Body of pancreas (tissue), 4 donors: ENCODE data around the gene GLMN. TPM values are rescaled to one million over a fixed set of nuclear protein-coding genes. Genes with fewer than 3 reads are reported as not detected.

ENCODE experiments used
- ATAC-seq: fragments of 150-250 bp; one replicate; pipeline ENCODE4 v1.9.1; 2016
- DNase-seq, 4 donors: peaks; one replicate each; pipeline ENCODE4 v3.0.0-alpha.2; 2019
- H3K27ac ChIP-seq, 4 donors: fragments of 200-600 bp; sonication (generic); 1 replicate in 3 of 4; 2 replicates in 1 of 4; pipeline versions ENCODE4 v1.5.1 to v1.6.1; 2016 to 2019; ENCODE audit warnings: mild to moderate bottlenecking in 1 of 4, mixed read lengths in 1 of 4, moderate library complexity in 1 of 4
- H3K27me3 ChIP-seq, 2 donors: fragments of 200-600 bp; sonication (generic); one replicate each; pipeline ENCODE4 v1.6.0; 2016; ENCODE audit warnings: mild to moderate bottlenecking in 1 of 2
- H3K36me3 ChIP-seq, 2 donors: fragments of 200-600 bp; sonication (generic); replicated peaks in 1 of 2; 2 replicates each; pipeline ENCODE4 v1.5.1; 2016; ENCODE audit warnings: low read depth in 2 of 2; ENCODE audit not compliant: insufficient read depth in 1 of 2
- H3K4me1 ChIP-seq: fragments of 200-600 bp; sonication (generic); one replicate; pipeline ENCODE4 v1.6.0; 2016
- H3K4me3 ChIP-seq, 2 donors: fragments of 200-600 bp; sonication (generic); 1 replicate in 1 of 2; 2 replicates in 1 of 2; pipeline ENCODE4 v1.5.1; 2016 to 2019
- H3K9me3 ChIP-seq, 3 donors: fragments of 200-600 bp; sonication (generic); 1 replicate in 2 of 3; 2 replicates in 1 of 3; pipeline ENCODE4 v1.5.1; 2016
- POLR2A ChIP-seq, 3 donors: fragments of 450-650 bp; IDR thresholded peaks; one replicate each; pipeline ENCODE4 v1.6.1; 2016; ENCODE audit warnings: antibody characterized with exemption in 3 of 3, mild to moderate bottlenecking in 2 of 3
- WGBS, 2 donors: methylation state at CpG; one replicate each; pipeline ENCODE4 v1.1.5; 2017; 5-methylcytosine and 5-hydroxymethylcytosine counted together
- intact Hi-C: fragments of 100-400 bp; cut with DNase I; formaldehyde crosslinking; loops from one replicate; pipeline ENCODE4 v1.15.1; 2023
- total RNA-seq, 2 donors: library from RNA; depleted of rRNA; stranded (reverse); fragments of >200 nt; gene quantifications; one replicate each; pipeline ENCODE4 v1.1.0, GENCODE V29; 2016
- TF ChIP-seq, protein P1 (sequence below), 7 experiments: fragments of 450-650 bp in 4 of 7; fragments of 200-600 bp in 3 of 7; sonication (generic) in 3 of 7; IDR thresholded peaks; one replicate each; pipeline ENCODE4 v1.5.1; 2016 to 2019; ENCODE audit warnings: antibody characterized with exemption in 7 of 7

GLMN gene
- total RNA-seq, 2 donors from 2014 or later = 3.6 to 4.7 TPM

DNA sequence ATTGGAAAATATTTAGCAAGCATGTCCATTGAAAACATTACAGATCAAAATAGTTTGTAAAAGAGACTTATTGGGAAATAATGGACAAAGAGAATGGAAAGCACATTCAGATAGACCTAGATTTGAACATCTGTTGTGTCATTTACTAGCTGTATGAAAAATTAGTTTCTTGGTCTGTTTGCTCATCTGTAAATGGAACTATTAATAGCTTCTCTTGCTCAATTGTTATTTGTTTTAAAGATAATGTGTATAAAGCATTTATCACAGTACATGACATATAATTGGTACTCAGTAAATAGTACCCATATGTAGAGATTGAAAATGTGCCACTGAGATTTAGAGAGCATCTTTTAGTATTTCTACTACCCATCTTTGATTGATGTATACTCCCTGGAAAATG is 26.0 kb upstream of the GLMN start:
- intact Hi-C loops = no loop called here
- Histone ChIP-seq H3K27ac (no peak overlapping the region), H3K36me3 (peaks cover 3 to 4% of the 10 kb centered on the region in 2 donors), H3K4me3 (no peak overlapping the region), H3K27me3 (no peaks in the 10 kb centered on the region), H3K9me3 (peaks cover 0 to 8% (median 0%) of the 10 kb centered on the region in 3 donors), H3K4me1 (no peaks in the 10 kb centered on the region)
- TF ChIP-seq POLR2A (IDR thresholded peaks at IDR 0.05) = no peak
- TF ChIP-seq, protein P1, sequence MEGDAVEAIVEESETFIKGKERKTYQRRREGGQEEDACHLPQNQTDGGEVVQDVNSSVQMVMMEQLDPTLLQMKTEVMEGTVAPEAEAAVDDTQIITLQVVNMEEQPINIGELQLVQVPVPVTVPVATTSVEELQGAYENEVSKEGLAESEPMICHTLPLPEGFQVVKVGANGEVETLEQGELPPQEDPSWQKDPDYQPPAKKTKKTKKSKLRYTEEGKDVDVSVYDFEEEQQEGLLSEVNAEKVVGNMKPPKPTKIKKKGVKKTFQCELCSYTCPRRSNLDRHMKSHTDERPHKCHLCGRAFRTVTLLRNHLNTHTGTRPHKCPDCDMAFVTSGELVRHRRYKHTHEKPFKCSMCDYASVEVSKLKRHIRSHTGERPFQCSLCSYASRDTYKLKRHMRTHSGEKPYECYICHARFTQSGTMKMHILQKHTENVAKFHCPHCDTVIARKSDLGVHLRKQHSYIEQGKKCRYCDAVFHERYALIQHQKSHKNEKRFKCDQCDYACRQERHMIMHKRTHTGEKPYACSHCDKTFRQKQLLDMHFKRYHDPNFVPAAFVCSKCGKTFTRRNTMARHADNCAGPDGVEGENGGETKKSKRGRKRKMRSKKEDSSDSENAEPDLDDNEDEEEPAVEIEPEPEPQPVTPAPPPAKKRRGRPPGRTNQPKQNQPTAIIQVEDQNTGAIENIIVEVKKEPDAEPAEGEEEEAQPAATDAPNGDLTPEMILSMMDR (IDR thresholded peaks at IDR 0.05) = no peak
- DNase-seq (no peak), ATAC-seq (no peak)

DNA sequence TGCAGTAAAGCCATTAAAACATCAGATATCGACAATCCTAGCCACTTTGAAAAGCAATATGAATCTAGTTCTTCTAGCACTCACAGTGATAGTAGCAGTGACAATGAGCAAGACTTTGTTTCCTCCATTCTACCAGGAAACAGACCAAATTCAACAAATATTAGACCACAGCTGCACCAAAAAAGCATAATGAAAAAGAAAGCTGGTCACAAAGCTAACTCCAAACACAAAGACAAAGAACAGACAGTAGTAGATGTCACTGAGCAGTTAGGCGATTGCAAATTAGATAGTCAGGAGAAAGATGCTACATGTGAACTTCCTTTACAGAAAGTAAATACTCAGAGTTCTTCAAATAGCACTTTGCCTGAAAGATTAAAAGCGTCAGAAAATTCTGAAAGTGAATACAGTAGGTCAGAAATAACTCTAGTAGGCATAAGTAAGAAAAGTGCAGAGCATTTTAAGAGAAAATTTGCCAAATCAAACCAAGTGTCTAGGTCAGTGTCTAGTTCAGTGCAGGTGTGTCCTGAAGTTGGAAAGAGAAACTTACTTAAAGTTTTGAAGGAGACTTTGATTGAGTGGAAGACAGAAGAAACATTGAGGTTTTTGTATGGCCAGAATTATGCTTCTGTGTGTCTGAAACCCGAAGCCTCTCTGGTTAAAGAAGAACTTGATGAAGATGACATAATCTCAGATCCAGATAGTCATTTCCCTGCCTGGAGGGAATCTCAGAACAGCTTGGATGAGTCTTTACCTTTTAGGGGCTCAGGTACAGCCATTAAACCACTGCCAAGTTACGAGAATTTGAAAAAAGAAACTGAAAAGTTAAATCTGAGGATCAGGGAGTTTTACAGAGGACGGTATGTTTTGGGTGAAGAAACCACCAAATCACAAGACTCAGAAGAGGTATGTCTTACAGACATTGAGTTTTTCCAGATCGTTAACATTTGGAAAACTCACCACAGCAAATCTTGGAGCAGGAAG is 25.0 kb upstream of the GLMN start:
- H3K27ac ChIP-seq = no peak overlapping the region
- WGBS, 2 donors = 90 to 93% methylated on average over 7 of the region's 7 CpGs
- intact Hi-C loops = no loop called here
- no peak overlapping the region for H3K4me3 ChIP-seq
- H3K36me3 ChIP-seq = peaks cover 3 to 4% of the 10 kb centered on the region in 2 donors
- TF ChIP-seq POLR2A (IDR thresholded peaks at IDR 0.05) = no peak
- TF ChIP-seq, protein P1 (IDR thresholded peaks at IDR 0.05) = no peak
- ATAC-seq (no peak), DNase-seq (no peak)
- H3K4me1 ChIP-seq = no peaks in the 10 kb centered on the region
- no peaks in the 10 kb centered on the region for H3K27me3 ChIP-seq
- peaks cover 0 to 8% (median 0%) of the 10 kb centered on the region in 3 donors for H3K9me3 ChIP-seq

DNA sequence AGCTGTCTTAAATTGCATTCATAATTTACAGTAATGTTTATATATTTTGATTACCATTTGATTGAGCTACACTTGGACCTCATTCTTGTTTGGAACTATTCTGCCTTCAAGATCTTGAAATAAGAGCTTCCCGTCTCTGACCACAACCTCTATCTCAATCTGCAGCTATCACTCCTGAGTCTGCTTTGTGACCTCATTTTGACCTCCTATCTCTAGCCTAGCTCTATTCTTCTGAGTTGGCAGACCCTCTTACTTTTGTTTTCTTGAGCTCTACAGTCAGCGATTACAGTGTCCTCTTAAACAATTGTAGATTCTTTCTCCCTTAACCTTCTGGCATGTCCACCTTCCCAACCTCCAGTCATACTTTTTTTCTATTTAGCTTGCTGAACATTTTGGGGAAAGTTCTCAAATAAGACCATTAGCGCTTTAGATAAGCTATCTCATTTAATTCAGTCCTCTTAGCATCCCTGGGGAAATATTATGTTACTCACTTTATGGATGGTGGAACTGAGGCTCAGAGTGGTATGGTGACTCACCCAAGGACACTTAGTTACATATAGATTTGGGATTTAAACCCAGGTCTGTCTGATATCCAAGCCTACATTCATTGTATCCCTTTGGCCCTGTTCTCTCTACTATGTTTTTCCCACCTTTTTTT is 19.2 kb upstream of the GLMN start:
- intact Hi-C loops = no loop called here
- Histone ChIP-seq H3K27me3 (no peaks in the 10 kb centered on the region), H3K4me3 (no peak overlapping the region), H3K4me1 (no peaks in the 10 kb centered on the region), H3K36me3 (no peaks in the 10 kb centered on the region), H3K9me3 (no peaks in the 10 kb centered on the region), H3K27ac (no peak overlapping the region)
- DNase-seq (no peak), ATAC-seq (no peak)
- WGBS, 2 donors = 86 to 87% methylated on average over 3 of the region's 3 CpGs
- TF ChIP-seq, protein P1 (IDR thresholded peaks at IDR 0.05) = no peak
- no peak for TF ChIP-seq POLR2A (IDR thresholded peaks at IDR 0.05)

DNA sequence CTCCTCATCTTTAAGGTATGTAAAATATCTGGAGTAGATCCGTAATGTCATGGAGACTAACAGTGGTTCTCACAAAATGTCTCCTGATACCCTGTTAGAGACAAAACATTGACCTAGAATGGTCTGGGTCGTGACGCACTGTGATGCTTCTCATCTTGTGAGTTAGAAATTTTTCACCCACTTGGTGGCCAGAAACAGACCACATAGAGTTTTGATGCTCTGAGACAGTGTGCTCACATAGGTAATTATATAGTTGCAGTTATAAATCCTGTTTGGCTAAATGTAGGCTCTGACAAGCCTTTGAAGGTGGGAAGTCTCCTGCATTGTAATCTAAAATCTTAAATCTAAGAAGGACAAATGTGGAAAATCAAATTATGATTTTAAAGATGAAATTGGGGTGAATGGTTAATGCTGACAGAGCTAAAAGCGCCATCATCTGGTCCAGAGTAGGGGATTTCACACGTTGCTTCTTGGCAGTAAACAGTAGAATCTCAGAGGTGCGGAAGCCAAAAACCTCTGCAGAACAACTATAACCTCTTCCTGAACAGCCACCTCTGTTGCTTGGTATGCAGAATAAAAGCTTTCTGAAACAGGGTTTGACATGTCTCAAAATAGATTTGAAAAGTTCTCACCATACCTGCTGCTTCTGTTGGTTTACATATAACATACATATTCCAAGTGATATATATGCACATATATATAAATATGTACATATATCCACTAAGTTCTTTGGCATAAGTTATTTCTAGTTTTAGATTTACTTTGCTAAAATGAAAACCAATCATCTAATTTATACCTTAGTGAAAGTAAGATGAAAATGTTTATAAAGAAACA is 17.2 kb upstream of the GLMN start:
- DNase-seq (no peak), ATAC-seq (no peak)
- Histone ChIP-seq H3K4me1 (no peaks in the 10 kb centered on the region), H3K27me3 (no peaks in the 10 kb centered on the region), H3K27ac (no peak overlapping the region), H3K36me3 (peaks cover 0 to 2% of the 10 kb centered on the region in 2 donors), H3K9me3 (no peaks in the 10 kb centered on the region), H3K4me3 (no peak overlapping the region)
- TF ChIP-seq, protein P1 (IDR thresholded peaks at IDR 0.05) = no peak
- TF ChIP-seq POLR2A (IDR thresholded peaks at IDR 0.05) = no peak
- intact Hi-C loops = no loop called here
- WGBS, 2 donors = 77 to 80% methylated on average over 6 of the region's 6 CpGs
